ENCODE measurements around the gene SEMA5A.

SEMA5A gene

DNA sequence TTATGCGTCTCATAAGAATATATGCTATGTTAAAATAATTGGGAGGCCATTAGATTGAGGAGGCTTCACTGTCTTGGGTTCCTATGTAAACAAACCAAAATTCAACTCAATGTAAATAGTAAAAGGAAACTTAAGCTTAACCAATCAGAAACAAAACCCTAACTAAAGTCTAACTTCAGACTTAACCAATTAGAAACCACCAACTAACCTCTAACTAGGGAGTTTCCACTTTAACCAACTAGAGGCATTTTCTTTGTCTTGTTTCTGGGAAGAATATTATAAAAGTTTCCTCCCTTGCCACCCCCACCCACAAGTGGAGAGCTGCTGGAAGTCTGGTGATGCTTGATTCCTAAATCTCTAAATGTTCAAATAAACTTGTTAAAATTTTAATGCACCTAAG lies 214.5 kb downstream of the SEMA5A start:
- DNase-seq (ENCODE audit: low spot score), result no peak

DNA sequence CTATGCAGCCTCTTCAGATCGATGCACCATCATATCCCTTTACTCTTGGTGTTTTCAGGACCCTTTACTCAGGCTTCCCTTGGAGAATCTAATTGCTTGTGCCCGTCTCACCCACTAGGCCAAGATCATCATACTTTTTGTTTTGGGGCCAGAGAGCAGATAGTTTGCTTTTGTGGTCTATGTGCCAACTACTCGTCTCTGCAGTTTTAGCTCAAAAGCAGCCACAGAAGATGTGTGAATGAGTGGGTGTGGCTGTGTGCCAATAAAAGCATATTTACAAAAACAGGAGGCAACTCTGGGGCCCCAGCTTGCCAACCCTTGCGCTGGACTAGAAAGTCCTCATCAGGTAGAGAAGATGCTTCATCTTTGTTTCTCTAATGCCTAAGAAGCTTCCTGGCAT lies 216.8 kb downstream of the SEMA5A start:
- no peak for DNase-seq (ENCODE audit: low spot score)

DNA sequence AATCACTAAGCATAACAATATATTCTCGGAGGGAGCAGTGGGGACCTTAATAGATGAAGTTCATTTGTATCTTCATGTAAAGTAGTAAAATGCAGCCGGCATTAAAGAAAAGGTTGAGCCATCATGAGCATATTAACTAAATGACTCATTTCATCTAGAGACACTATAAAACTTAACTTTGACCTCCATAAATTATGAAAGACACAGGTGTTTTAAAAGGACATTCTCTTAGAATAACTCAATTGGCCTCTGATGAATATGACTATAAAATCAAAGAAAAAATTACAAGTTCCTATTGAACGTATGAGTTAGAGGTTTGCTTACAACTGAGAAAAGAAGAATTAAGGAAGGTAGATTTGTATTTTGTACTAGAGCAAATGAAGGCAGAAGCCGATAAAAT lies 220.3 kb downstream of the SEMA5A start:
- DNase-seq (ENCODE audit: low spot score), result no peak

DNA sequence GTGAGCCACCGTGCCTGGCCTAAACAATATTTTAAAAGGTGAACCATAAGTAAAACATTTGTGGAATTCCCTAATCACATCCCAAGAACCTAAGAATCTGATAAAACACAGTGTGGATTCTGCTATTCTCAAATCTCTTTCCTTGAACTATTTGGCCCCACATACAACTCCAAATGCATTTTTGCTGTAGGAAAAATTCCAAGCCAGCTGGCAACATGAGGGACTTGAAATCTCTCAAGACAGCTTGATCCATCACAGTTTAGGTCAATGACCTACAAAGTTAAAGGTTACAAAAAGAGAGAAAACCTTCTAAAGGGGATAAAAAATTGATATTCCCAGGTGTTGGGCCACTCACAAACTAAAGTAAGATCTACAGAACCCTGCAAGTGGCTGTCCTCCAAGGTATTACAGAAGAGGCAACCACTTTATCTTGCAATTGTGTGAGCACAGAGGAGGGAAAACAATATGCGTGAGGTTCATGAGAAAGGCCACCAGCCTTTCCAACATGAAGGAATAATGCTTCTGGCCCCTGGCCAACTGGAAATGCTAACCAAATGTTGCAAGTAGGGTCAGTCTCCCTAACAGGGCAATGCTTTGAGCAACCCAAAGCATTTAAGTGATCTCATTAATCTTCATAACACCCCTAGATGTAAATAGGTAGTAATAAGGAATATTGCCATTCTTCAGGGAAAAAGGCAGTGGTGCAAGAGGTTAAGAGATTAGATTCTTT lies 221.4 kb downstream of the SEMA5A start:
- DNase-seq (ENCODE audit: low spot score), result no peak

DNA sequence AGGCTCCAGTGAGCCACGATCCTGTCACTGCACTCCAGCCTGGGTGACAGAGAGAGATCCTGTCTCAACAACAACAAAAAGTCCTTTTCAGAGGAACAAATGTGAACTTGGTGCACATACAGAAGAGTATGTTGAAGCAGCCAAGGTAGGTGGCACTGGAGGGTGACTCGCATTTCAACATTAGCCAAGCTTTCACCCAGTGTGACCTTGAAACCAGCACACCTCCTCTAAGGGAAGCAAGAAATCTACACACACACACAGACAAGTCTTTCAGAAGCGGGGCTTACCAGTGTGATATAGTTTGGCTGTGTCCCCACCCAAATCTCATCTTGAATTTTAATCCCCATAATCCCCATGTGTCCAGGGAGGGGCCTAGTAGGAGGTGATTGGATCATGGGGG lies 225.2 kb downstream of the SEMA5A start:
- DNase-seq (ENCODE audit: low spot score), result no peak

DNA sequence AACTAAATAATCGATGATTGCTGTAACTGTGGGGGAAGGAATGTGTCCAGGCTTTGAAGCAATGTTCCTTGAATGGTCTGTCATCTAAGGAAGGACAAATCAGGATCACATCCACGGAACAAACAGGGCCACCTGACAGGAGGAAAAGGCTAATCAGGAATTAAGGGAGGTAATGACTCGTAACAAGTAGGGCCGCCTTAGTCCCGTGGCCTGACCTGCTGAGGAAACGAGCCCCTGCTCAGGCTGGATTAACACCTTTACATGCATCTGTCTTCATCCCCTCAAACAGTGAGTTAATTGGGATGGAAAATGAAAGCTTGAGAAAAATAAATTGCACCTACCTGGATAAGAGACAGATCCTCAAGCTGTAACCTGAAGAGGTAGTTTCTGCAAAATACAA lies 227.8 kb downstream of the SEMA5A start:
- DNase-seq (ENCODE audit: low spot score), result no peak

DNA sequence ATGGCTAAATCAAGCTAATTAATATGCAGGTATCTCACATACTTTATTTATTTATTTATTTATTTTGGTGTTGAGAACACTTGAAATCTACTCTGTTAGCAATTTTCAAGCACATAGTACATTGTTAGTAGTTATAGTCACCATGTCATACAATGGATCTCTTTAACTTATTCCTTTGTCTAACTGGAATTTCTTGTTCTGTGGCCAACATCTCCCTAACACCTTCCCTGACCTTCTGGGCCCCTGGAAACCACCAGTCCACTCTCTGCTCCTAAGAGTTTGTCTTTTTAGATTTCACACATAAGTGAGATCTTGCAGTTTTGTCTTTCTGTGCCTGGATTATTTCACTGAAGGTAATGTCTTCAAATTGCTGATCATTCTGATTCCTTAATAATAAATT lies 229.1 kb downstream of the SEMA5A start:
- DNase-seq (ENCODE audit: low spot score), result no peak

DNA sequence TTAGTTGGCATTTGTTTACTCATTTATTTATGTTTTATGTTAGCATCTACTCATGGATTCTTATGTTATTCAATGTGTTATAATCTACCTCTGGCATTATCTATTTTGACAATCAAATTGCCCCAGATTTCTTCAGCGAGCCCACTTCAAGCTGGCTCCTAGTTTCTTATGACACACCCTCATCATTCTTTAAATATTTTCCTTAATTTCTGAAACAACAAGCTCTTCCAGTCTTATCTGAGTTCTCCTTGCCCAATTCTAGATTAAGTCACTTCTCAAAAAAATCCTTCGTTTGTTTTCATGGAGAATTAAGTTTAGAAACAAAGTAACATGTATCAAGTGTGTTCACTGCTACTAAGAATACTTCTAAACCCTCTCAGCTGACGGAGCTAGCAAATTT lies 229.8 kb downstream of the SEMA5A start:
- no peak for DNase-seq (ENCODE audit: low spot score)

DNA sequence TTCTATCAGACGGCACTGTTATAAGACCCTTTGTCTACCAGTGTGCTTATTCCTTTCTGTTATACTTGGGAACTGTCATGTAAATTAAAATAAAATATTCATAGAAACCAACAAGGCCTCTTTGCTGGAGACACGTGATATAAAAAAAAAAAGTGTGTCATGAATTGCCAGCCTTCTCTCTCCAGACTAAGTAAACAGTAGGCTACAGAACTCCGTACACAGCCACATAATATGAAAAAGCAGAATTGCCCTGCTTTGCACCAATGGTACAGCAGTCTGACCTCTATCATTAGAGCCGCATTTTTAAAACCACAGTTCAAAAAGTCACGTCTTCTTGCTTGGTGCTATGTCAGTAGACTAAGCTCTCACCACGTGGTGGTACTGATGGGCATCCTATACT lies 231.3 kb downstream of the SEMA5A start:
- DNase-seq (ENCODE audit: low spot score), result no peak

DNA sequence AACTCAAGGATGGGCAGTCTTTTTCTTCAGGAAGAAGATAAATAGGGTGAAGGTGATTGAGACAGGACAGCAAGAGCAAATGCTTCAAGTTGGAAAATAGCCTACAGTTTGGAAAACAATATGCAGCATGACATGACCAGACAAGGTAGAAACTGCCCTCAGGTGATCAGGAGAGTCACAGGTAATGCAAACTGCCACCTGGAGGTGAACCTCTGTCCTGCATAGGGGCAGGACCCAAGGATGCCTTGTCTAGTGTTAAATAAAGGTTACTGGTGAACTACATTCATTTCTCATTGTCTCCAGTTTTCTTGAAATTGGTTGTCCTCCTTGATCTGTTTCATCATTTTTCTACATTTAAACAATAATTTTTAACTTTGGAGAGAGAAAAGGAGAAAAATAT lies 232.1 kb downstream of the SEMA5A start:
- DNase-seq (ENCODE audit: low spot score), result no peak

DNA sequence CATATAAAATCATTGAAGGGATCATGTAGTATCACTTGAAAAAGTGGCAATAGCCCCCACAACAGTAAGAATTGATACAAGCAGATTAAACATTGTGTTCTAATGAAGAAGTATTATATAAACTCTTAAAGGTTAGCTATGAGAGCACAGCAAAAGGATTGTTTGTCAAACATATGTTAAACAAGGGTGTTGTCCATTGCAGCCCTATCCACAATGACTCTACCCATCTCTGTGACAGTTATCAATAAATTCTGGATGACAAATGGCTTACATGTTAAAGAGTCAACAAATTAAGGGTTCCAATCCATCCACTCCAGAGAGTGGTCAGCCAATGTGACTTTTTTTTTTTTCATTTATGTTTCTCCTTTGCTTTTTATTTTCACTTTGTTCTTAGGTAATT lies 238.7 kb downstream of the SEMA5A start:
- DNase-seq (ENCODE audit: low spot score), result no peak

DNA sequence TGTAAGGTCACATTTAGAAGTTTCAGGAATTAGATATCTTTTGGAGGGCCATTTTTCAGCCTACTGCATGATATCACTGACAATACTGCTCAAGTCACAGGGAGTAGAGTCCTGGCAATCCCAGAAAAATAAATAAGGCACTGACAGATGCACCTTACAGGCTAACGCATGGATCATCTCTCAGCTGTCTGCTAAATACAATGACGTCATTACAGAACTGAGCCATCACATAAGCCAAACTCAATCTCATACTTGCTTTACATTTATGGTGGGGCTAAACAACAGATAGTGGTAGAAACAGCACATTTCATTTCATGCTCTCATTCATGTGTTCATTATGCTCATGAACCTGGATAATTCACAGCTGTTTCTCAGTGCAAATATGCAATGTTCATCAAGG lies 243.7 kb downstream of the SEMA5A start:
- DNase-seq (ENCODE audit: low spot score), result no peak

DNA sequence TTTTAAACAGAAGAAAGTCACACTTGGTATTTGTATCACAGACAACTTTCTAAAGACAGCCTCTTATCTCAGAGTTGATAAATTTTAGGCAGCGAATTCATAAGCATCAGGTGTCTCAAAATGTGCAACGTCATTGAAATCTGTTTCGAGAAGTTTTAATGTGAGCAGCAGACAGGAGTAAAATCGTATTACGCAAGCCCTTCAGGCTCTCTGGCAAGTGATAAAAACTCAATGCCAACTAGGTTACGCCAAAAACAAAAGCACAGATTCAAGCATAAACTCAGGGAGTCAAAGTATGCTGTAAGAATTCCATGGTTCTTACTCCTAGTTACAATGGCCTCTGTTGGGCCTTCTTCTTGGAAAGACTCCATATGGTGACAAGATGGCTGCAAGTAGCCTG lies 244.7 kb downstream of the SEMA5A start:
- no peak for DNase-seq (ENCODE audit: low spot score)

DNA sequence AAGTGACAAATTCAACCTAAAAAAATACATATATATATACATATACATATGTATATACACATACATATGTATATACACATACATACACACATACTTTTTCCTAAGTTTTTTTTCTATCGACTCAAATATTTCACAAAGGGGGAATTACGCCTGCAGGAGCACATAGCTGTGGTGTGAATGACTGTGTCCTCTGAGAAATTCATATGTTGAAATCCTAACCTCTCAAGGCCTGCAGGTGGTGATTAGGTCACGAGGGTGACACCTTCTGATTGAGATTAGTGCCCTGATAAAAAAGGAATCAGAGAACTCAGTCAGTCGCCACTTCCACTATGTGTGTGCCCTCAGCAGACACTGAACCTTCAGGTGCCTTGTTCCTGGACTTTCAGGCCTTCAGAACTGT lies 248.7 kb downstream of the SEMA5A start:
- DNase-seq (ENCODE audit: low spot score), result no peak

DNA sequence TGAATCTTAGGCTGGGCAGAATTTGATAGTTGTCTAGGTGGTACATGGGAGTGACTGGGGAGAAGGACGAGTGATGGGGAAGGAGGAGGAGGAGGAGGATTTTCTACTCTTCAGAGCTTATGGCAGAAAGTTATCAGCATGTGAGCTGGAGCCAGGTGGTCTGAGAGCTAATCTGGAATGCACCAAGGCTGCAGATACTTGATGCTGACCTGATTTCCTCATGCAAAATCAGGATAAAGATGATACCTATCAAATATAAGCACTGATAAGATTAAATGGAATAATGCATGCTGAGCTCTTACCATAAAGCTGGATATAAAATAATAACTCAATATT lies 250.4 kb downstream of the SEMA5A start:
- no peak for DNase-seq (ENCODE audit: low spot score)

DNA sequence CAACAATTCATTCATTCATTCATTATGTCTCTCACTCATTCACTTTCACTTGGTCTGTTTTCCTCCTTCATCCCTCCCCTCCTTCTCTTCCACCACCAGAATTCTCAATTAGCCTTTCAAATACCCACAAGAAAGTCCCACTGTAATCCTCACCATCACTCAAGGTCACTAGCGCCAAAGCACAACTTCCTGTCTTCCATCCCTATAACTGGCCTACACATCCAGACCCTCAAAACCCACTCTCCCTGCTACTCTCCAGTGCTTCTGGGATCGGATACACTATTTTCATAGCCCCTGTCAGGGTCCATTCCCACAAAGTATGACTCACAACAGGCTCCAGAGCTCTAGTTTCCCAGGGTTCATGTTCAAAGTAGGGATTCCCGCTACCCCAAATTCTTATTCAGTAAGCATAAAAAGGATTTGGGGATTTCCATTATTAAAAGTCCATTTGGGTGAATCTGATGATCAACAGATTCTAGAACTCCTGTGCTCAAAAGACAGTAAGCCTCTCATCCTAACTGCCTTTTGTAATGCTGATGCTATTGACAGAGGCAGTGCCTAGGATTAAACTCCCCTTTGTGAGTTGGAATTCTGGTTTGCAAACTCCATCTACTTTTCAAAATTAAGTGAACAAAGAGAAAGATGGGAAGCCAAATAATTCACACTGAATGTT lies 250.9 kb downstream of the SEMA5A start:
- no peak for DNase-seq (ENCODE audit: low spot score)

DNA sequence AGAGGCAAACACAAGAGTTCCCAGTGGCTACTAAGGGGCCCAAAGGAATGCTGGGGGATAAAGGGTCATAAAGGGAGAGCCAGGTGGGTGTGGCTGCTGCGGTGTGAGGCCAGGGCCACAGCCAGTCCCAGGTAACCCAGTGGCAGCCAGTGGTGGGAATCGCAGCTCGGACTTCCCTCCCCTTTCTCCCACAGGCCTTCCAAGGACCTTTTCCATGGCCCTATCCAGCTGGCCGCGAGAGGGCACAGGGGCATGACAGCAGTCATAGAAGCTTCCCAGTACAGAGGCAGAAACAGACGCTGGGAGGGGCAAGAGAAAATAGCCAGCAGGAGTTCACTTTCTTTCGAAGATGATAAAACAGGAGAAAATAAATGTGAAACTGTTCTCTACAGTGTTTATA lies 257.6 kb downstream of the SEMA5A start:
- no peak for DNase-seq (ENCODE audit: low spot score)

DNA sequence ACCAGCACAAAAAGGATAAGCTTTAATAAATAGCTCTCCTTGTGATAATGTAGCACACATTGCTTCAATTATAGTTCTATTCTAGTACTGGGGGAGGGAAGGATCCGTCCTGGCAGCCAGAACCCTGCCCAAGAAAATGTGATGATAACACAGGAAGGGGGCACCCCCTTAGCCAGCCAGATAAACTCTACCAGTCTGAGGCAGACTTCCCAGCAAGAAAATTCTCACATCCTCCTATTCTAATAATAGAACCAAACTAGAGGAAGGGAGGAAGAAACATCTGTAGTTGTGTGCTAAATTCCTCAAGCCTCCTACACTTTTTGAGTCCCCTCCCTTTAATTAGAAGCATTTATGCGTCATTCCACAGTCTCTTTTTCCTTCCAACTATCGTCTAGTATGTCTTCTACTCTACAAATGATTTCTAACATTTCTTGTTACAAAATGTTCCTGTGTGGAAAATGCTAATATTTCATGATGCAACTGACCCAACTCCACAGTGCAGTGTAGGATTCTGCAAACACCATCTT lies 261.0 kb downstream of the SEMA5A start:
- DNase-seq (ENCODE audit: low spot score), result no peak

DNA sequence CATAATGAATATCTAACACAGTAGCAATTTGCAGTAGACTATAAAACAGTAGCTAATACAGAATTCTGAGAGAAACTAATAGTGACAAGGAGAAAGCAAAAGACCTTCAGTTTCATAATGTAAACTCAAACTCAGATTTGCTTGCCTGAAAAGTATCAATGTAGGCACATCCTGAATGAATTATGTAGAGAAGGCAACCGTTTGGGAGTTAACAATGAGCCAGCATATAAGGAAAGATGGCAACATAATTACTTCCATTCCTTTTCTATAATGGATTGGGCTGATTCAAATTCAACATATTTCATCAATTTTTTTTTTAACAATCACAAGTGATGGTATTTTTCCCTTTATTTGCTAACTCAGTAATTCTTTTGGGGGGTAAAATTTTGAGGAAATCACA lies 261.6 kb downstream of the SEMA5A start:
- DNase-seq (ENCODE audit: low spot score), result no peak

DNA sequence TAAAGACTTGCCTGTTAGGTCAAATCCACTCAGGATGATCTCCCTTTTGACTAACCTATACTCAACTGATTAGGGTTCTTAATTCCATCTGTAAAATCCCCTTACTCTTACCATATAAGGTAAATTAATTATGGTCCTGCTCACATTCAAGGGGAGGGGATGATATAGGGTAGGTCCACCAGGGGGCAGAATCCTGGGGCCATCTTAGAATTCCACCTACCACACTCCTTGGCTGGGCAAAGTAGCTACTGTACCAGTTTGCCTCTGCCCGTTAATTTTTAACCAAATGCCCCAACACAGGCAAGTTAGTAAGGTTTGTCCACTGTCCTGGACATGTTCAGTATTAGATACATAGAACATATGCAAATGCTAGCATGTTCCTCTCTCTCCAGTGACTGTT lies 262.4 kb downstream of the SEMA5A start:
- DNase-seq (ENCODE audit: low spot score), result no peak

DNA sequence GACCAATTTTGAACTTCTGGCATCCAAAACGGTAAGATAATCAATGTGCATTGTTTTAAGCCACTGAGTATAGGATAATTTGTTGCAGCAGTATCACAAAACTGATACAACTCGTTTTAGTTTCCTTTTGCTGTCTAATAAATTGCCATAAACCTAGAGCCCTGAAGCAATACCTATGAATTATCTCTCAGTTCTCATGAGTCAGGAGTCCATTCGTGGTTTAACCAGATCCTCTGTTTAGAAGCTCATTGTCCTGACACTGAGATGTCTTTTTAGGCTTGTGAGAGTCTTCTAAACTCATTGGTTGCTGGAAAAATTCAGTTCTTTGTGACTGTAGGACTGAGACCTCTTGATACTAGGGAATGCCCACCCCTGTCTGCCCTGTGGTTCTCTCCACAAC lies 262.9 kb downstream of the SEMA5A start:
- DNase-seq (ENCODE audit: low spot score), result no peak

DNA sequence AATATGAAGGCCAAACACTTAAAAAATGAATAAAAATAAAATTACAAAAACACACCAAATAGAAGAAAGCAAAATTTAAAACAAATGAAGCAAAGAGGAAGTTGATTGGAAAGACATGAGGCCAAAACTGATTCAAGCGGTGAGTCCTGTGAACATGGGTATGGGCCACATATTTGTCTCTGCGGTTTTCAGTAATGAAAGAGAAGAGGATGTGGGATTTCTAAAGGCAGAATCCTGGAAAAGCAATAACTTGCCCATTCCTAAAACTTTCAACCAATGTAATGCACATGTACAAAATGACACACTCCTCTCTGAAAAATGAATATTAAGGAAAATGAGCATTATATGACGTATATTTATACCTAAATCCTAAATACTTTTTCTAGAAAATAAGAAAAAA lies 263.7 kb downstream of the SEMA5A start:
- DNase-seq (ENCODE audit: low spot score), result no peak

DNA sequence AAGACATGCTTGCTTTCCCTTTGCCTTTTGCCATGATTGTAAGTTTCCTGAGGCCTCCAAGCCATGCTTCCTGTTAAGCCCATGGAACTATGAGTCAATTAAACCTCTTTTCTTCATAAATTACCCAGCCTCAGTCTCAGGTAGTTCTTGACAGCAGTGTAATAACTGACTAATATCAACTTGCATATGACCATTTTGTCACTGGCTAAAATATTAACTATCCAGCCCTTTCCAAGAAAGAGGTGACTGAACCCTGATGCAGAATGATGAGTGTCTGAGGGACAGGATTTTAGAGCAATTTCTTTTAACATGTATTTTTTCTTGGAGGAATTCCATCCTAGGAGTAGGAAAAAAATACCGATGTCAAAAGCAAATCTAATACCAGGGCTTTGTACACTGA lies 266.1 kb downstream of the SEMA5A start:
- DNase-seq (ENCODE audit: low spot score), result no peak

Data from CD4-positive, alpha-beta T cell treated with Interleukin-15 for 4 hours (primary cell).